GM12878 (cell line): ENCODE results near the gene SRL. TPM values are rescaled to one million over a fixed set of nuclear protein-coding genes. Genes with fewer than 3 reads are reported as not detected.

Experiments used
- ATAC-seq: fragments of 200-7000 bp; cut with Tn5 transposase; 3 replicates; pipeline ENCODE4 v1.9.1; 2020; ENCODE audit warnings: mild to moderate bottlenecking, moderate library complexity
- BruUV-seq: library from RNA; stranded (reverse); fragments of 400-500 nt; replicated peaks from 2 replicates; lab custom pipeline; 2021; lab: Mats Ljungman, UMichigan
- CTCF ChIA-PET: fragments of 300-600 bp; sonication (Branson Sonifier 250); formaldehyde crosslinking; extraction: SDS; loops from one replicate; lab custom pipeline; 2021; ENCODE audit warnings: inconsistent platforms; lab: Yijun Ruan, JAX
- POLR2A ChIA-PET: fragments of 350-600 bp; formaldehyde crosslinking; extraction: SDS; loops from one replicate; lab custom pipeline; 2021; ENCODE audit warnings: inconsistent platforms; lab: Charles Lee
- RAD21 ChIA-PET: fragments of 300-600 bp; sonication (Branson Sonifier 250); formaldehyde crosslinking; loops from one replicate; lab custom pipeline; 2023; ENCODE audit warnings: antibody characterized with exemption; ENCODE audit not compliant: unreplicated experiment; lab: Charles Lee
- SMC1A ChIA-PET: fragments of 300-600 bp; sonication (Branson Sonifier 250); formaldehyde crosslinking; loops from one replicate; lab custom pipeline; 2023; ENCODE audit not compliant: unreplicated experiment, uncharacterized antibody; lab: Charles Lee
- DNase-seq: peaks from one replicate; pipeline ENCODE4 v3.0.0-alpha.2; 2011; ENCODE audit warnings: low read depth, low spot score
- FAIRE-seq: peaks from 3 replicates; lab custom pipeline; 2011; peaks lifted over from hg19 to GRCh38; lab: Jason Lieb, UNC
- H2AFZ ChIP-seq: 2 replicates; pipeline ENCODE4 v1.6.0; 2011; ENCODE audit warnings: low read depth, low read length, control low read depth; ENCODE audit not compliant: control insufficient read depth
- H3K27ac ChIP-seq: 2 replicates; pipeline ENCODE4 v1.5.1; 2011; ENCODE audit warnings: control low read depth; ENCODE audit not compliant: control insufficient read depth, insufficient read depth
- H3K27me3 ChIP-seq, 2 experiments: replicated peaks in 1 of 2; 2 replicates each; pipeline versions ENCODE4 v1.6.0 to v1.6.1; 2011; ENCODE audit warnings: low read length in 1 of 2; ENCODE audit not compliant: control insufficient read depth in 2 of 2, insufficient read depth in 2 of 2
- H3K36me3 ChIP-seq, 2 experiments: 2 replicates each; pipeline ENCODE4 v1.5.1; 2011; ENCODE audit warnings: low read length in 1 of 2; ENCODE audit not compliant: control insufficient read depth in 2 of 2, insufficient read depth in 2 of 2
- H3K4me1 ChIP-seq: 2 replicates; pipeline ENCODE4 v1.6.1; 2011; ENCODE audit warnings: mild to moderate bottlenecking, low read length, moderate library complexity, mixed read lengths; ENCODE audit not compliant: control insufficient read depth, insufficient read depth
- H3K4me2 ChIP-seq: 2 replicates; pipeline ENCODE4 v1.6.0; 2011; ENCODE audit warnings: control low read depth; ENCODE audit not compliant: control insufficient read depth, insufficient read depth
- H3K4me3 ChIP-seq: fragments of 200-600 bp; sonication (generic); 2 replicates; pipeline ENCODE4 v1.5.1; 2016
- H3K79me2 ChIP-seq: 2 replicates; pipeline ENCODE4 v1.6.0; 2011; ENCODE audit warnings: low read length; ENCODE audit not compliant: control insufficient read depth, insufficient read depth
- H3K9ac ChIP-seq: 2 replicates; pipeline ENCODE4 v1.8.0; 2011; ENCODE audit warnings: low read length, control low read depth, mixed read lengths; ENCODE audit not compliant: control insufficient read depth, insufficient read depth
- H3K9me3 ChIP-seq: replicated peaks from 3 replicates; pipeline ENCODE4 v1.5.1; 2011; ENCODE audit warnings: mild to moderate bottlenecking, low read length; ENCODE audit not compliant: control insufficient read depth, insufficient read depth
- H4K20me1 ChIP-seq: 2 replicates; pipeline ENCODE4 v1.6.0; 2011; ENCODE audit not compliant: control insufficient read depth, insufficient read depth
- CHD4 ChIP-seq: fragments of 200-600 bp; sonication (generic); IDR thresholded peaks from 2 replicates; pipeline ENCODE4 v1.6.1; 2016; ENCODE audit warnings: mild to moderate bottlenecking
- HDAC2 ChIP-seq: fragments of 200-600 bp; sonication (generic); IDR thresholded peaks from 2 replicates; pipeline ENCODE4 v1.6.1; 2017
- HDGF ChIP-seq: fragments of 450-650 bp; IDR thresholded peaks from 2 replicates; pipeline ENCODE4 v1.6.1; 2016; ENCODE audit warnings: antibody characterized with exemption
- KAT2A ChIP-seq: conservative IDR thresholded peaks from 2 replicates; pipeline ENCODE4 v1.6.1; 2011; ENCODE audit warnings: low read depth, low read length; ENCODE audit not compliant: control insufficient read depth
- MEF2A ChIP-seq: IDR thresholded peaks from 2 replicates; pipeline ENCODE4 v1.6.1; 2011; ENCODE audit warnings: low read depth, mild to moderate bottlenecking, low read length, moderate library complexity; ENCODE audit not compliant: insufficient read depth
- PML ChIP-seq: IDR thresholded peaks from 2 replicates; pipeline ENCODE4 v1.6.1; 2012; ENCODE audit warnings: low read length, inconsistent platforms
- POLR2AphosphoS5 ChIP-seq: IDR thresholded peaks from 2 replicates; pipeline ENCODE4 v1.6.1; 2011; ENCODE audit warnings: mild to moderate bottlenecking, low read length, inconsistent platforms
- RUNX3 ChIP-seq: IDR thresholded peaks from 2 replicates; pipeline ENCODE4 v1.6.1; 2012; ENCODE audit warnings: low read length, inconsistent platforms
- SMC3 ChIP-seq: IDR thresholded peaks from 2 replicates; pipeline ENCODE4 v1.6.1; 2011; ENCODE audit warnings: low read length, improper control_type of control experiment, borderline replicate concordance
- SUPT20H ChIP-seq: IDR thresholded peaks from 2 replicates; pipeline ENCODE4 v1.6.1; 2011; ENCODE audit warnings: low read depth, mild to moderate bottlenecking, low read length, moderate library complexity, borderline replicate concordance; ENCODE audit not compliant: control insufficient read depth
- YBX1 ChIP-seq: fragments of 450-650 bp; IDR thresholded peaks from 2 replicates; pipeline ENCODE4 v1.6.1; 2016; ENCODE audit warnings: antibody characterized with exemption
- WGBS: methylation state at CpG from one replicate; pipeline ENCODE4 v1.1.6; 2016; ENCODE audit warnings: low lambda C conversion rate; ENCODE audit not compliant: insufficient replicate concordance, insufficient coverage; ENCODE audit errors: missing lambda C conversion rate; 5-methylcytosine and 5-hydroxymethylcytosine counted together
- in situ Hi-C: fragments of 300-500 bp; cut with MboI; formaldehyde crosslinking; loops from 9 replicates; pipeline ENCODE4 v1.14.3; 2018; ENCODE audit warnings: mixed read lengths
- intact Hi-C: fragments of 100-400 bp; cut with micrococcal nuclease; formaldehyde crosslinking; loops from one replicate; pipeline ENCODE4 v1.14.2; 2022; ENCODE audit not compliant: unreplicated experiment
- polyA plus RNA-seq, 11 experiments: library from polyadenylated mRNA; depleted of rRNA in 4 of 11; unstranded in 6 of 11; stranded (reverse) in 5 of 11; fragments of >200 nt; fragmentation: Nextera tagmentation in 4 of 11; fragmentation: Illumina TruSeq in 1 of 11; extraction: Ambion mirVana in 4 of 11; extraction: Trizol in 1 of 11; gene quantifications; 1 replicate in 1 of 11; 2 replicates in 10 of 11; pipeline versions ENCODE4 v1.2.1 to v1.2.3, GENCODE V29; 2011 to 2016; ENCODE audit warnings: inconsistent platforms in 2 of 11, missing spikeins in 2 of 11, low read depth in 1 of 11
- total RNA-seq, 4 experiments: library from RNA; depleted of rRNA in 3 of 4; stranded (reverse); fragments of >200 nt in 3 of 4; fragmentation: Illumina TruSeq in 1 of 4; extraction: Trizol in 1 of 4; gene quantifications; 2 replicates each; pipeline versions ENCODE4 v1.2.1 to v1.2.3, GENCODE V29; 2013 to 2021
- TF ChIP-seq, protein P1 (sequence below): IDR thresholded peaks from 2 replicates; pipeline ENCODE4 v1.6.1; 2011; ENCODE audit warnings: mild to moderate bottlenecking, low read depth, low read length, moderate library complexity; ENCODE audit not compliant: insufficient replicate concordance
- TF ChIP-seq, protein P2 (sequence below): fragments of 450-650 bp; IDR thresholded peaks from 2 replicates; pipeline ENCODE4 v1.6.1; 2018; ENCODE audit warnings: mild to moderate bottlenecking, low read depth, moderate library complexity; ENCODE audit not compliant: partially characterized antibody
- TF ChIP-seq, protein P3 (sequence below): fragments of 150-350 bp; IDR thresholded peaks from 2 replicates; pipeline ENCODE4 v1.6.1; 2016; ENCODE audit warnings: low read depth, low read length
- TF ChIP-seq, protein P4 (sequence below): fragments of 150-350 bp; IDR thresholded peaks from 2 replicates; pipeline ENCODE4 v1.6.1; 2014; ENCODE audit warnings: mild to moderate bottlenecking, low read depth, low read length

Gene SRL
- total and polyA plus RNA-seq, 10 of the 15 experiments (the other 5 are each of a cell fraction or from before 2014, with no cell fraction given) = not detected

DNA sequence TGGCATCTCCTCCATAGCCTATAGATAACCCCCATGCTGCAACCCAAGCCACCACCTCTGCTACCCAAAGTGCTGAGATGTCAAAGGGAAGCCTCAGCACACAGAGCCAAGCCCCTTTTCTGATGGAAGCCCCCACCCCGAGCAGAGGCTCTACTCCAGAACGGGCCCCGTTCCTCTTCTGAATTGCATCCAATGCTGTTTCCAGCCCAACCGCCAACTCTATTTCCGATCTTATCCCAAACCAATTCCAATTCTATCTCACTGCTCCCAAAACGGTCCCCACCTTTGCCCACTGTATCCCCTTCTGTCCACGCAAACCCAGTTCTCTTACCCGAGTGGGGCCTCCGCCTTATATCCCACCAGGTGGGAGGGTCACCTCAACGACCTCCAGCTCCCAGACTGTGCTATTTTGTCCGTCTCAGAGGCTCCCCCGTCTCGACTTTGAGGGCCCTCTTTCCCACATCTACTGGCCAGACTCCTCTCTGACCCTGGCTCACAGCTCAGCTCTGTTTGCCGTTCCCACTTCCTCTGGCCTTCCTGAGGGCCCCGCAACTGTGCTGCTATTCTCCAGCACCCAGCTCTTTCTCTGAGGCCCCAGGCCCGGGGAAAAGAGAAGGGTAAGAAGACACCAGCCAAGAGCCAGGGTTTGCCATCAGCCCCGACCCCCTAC is 487 bp downstream of the SRL start:
- in situ Hi-C loops = no loop called here
- Histone ChIP-seq H3K9me3 (no peaks in the 10 kb centered on the region), H3K27me3 (no peaks in the 10 kb centered on the region; a peak in 1 of 4 replicates), H3K36me3 (no peaks in the 10 kb centered on the region), H3K9ac (no peak overlapping the region), H3K4me1 (no peaks in the 10 kb centered on the region), H3K79me2 (no peaks in the 10 kb centered on the region), H2AFZ (no peak overlapping the region), H4K20me1 (no peaks in the 10 kb centered on the region), H3K4me2 (no peak overlapping the region), H3K4me3 (no peak overlapping the region), H3K27ac (no peak overlapping the region)
- ChIA-PET RAD21 (interaction anchor here (0.5 kb wide), 1 partner anchor 523 kb away, joined by 4 read pairs; no protein-coding TSS in a partner anchor), POLR2A (no interaction called here), SMC1A (interaction anchor here (0.8 kb wide), 1 partner anchor 13 kb away, joined by 4 read pairs; no protein-coding TSS in a partner anchor), CTCF (interaction anchor here (1.0 kb wide), 1 partner anchor 12 kb away, joined by 3 read pairs; no protein-coding TSS in a partner anchor)
- no peak for DNase-seq
- BruUV-seq = no TSS peak
- 46% methylated on average over 17 of the region's 17 CpGs for WGBS
- intact Hi-C loops = no loop called here
- FAIRE-seq = no peak
- no peak for ATAC-seq
- TF ChIP-seq, protein P1, sequence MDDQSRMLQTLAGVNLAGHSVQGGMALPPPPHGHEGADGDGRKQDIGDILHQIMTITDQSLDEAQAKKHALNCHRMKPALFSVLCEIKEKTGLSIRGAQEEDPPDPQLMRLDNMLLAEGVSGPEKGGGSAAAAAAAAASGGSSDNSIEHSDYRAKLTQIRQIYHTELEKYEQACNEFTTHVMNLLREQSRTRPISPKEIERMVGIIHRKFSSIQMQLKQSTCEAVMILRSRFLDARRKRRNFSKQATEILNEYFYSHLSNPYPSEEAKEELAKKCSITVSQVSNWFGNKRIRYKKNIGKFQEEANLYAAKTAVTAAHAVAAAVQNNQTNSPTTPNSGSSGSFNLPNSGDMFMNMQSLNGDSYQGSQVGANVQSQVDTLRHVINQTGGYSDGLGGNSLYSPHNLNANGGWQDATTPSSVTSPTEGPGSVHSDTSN = no peak
- TF ChIP-seq, protein P2, sequence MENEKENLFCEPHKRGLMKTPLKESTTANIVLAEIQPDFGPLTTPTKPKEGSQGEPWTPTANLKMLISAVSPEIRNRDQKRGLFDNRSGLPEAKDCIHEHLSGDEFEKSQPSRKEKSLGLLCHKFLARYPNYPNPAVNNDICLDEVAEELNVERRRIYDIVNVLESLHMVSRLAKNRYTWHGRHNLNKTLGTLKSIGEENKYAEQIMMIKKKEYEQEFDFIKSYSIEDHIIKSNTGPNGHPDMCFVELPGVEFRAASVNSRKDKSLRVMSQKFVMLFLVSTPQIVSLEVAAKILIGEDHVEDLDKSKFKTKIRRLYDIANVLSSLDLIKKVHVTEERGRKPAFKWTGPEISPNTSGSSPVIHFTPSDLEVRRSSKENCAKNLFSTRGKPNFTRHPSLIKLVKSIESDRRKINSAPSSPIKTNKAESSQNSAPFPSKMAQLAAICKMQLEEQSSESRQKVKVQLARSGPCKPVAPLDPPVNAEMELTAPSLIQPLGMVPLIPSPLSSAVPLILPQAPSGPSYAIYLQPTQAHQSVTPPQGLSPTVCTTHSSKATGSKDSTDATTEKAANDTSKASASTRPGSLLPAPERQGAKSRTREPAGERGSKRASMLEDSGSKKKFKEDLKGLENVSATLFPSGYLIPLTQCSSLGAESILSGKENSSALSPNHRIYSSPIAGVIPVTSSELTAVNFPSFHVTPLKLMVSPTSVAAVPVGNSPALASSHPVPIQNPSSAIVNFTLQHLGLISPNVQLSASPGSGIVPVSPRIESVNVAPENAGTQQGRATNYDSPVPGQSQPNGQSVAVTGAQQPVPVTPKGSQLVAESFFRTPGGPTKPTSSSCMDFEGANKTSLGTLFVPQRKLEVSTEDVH = no peak
- TF ChIP-seq POLR2AphosphoS5 = no peak
- TF ChIP-seq, protein P3, sequence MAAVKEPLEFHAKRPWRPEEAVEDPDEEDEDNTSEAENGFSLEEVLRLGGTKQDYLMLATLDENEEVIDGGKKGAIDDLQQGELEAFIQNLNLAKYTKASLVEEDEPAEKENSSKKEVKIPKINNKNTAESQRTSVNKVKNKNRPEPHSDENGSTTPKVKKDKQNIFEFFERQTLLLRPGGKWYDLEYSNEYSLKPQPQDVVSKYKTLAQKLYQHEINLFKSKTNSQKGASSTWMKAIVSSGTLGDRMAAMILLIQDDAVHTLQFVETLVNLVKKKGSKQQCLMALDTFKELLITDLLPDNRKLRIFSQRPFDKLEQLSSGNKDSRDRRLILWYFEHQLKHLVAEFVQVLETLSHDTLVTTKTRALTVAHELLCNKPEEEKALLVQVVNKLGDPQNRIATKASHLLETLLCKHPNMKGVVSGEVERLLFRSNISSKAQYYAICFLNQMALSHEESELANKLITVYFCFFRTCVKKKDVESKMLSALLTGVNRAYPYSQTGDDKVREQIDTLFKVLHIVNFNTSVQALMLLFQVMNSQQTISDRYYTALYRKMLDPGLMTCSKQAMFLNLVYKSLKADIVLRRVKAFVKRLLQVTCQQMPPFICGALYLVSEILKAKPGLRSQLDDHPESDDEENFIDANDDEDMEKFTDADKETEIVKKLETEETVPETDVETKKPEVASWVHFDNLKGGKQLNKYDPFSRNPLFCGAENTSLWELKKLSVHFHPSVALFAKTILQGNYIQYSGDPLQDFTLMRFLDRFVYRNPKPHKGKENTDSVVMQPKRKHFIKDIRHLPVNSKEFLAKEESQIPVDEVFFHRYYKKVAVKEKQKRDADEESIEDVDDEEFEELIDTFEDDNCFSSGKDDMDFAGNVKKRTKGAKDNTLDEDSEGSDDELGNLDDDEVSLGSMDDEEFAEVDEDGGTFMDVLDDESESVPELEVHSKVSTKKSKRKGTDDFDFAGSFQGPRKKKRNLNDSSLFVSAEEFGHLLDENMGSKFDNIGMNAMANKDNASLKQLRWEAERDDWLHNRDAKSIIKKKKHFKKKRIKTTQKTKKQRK = no peak
- TF ChIP-seq PML = no peak
- TF ChIP-seq HDGF = no peak
- TF ChIP-seq KAT2A = no peak
- no peak for TF ChIP-seq CHD4
- TF ChIP-seq SUPT20H = no peak
- no peak for TF ChIP-seq SMC3
- TF ChIP-seq HDAC2 = no peak
- no peak for TF ChIP-seq YBX1
- TF ChIP-seq, protein P4, sequence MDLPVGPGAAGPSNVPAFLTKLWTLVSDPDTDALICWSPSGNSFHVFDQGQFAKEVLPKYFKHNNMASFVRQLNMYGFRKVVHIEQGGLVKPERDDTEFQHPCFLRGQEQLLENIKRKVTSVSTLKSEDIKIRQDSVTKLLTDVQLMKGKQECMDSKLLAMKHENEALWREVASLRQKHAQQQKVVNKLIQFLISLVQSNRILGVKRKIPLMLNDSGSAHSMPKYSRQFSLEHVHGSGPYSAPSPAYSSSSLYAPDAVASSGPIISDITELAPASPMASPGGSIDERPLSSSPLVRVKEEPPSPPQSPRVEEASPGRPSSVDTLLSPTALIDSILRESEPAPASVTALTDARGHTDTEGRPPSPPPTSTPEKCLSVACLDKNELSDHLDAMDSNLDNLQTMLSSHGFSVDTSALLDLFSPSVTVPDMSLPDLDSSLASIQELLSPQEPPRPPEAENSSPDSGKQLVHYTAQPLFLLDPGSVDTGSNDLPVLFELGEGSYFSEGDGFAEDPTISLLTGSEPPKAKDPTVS = no peak
- no peak for TF ChIP-seq RUNX3
- no peak for TF ChIP-seq MEF2A
